ENCODE results near the gene SAAL1. TPM values are rescaled to one million over a fixed set of nuclear protein-coding genes. Genes with fewer than 3 reads are reported as not detected.

Gene SAAL1
- total and polyA plus RNA-seq, 2 donors from 2014 or later, result 9.8 to 12.9 TPM

DNA sequence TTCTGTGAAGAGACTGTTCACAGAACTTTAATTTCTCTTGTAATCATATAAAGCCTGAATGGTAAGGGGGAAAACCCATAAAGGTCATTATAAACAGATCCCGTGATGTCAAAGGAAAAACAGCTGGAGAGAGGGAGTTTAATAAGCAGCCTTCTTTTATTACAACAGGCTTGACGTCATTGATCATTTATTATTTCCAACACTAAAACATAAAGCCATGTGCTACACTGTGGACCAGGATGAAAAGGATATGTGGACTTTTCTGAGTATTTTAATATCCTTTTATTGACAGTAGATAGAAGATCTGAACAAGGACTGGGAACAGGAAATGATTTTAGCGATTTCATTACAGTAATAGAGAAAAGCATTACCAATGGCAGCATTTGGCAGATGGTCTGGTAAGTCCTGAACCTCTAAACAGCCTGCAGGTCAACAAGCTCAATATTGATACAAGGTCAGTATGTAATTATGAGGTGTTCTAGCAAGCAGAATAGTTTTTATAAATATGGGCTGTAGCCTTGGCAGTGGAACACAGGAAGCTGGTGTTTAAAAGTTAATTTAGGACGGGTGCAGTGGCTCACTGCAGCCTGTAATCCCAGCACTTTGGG is 34.7 kb downstream of the SAAL1 start:
- Histone ChIP-seq H3K9ac (ENCODE audit: low read length in 3 of 3) (no peak overlapping the region), H3K4me1 (ENCODE audit: control insufficient read depth in 2 of 3, insufficient read depth in 2 of 3, low read depth in 1 of 3, low read length in 3 of 3) (no peaks in the 10 kb centered on the region), H3K27ac (ENCODE audit: low read depth in 2 of 2, low read length in 2 of 2) (no peak overlapping the region), H3K9me3 (ENCODE audit: control insufficient read depth in 2 of 3, insufficient read depth in 1 of 3, low read length in 3 of 3) (no peaks in the 10 kb centered on the region), H3K27me3 (ENCODE audit: control insufficient read depth, insufficient read depth, low read length) (no peaks in the 10 kb centered on the region), H3K4me3 (ENCODE audit: low read length in 3 of 3) (no peak overlapping the region), H3K36me3 (ENCODE audit: control insufficient read depth in 2 of 3, insufficient read depth in 3 of 3, low read length in 3 of 3) (no peaks in the 10 kb centered on the region)
- FAIRE-seq (no peak), DNase-seq (no peak)
- TF ChIP-seq, protein P1, sequence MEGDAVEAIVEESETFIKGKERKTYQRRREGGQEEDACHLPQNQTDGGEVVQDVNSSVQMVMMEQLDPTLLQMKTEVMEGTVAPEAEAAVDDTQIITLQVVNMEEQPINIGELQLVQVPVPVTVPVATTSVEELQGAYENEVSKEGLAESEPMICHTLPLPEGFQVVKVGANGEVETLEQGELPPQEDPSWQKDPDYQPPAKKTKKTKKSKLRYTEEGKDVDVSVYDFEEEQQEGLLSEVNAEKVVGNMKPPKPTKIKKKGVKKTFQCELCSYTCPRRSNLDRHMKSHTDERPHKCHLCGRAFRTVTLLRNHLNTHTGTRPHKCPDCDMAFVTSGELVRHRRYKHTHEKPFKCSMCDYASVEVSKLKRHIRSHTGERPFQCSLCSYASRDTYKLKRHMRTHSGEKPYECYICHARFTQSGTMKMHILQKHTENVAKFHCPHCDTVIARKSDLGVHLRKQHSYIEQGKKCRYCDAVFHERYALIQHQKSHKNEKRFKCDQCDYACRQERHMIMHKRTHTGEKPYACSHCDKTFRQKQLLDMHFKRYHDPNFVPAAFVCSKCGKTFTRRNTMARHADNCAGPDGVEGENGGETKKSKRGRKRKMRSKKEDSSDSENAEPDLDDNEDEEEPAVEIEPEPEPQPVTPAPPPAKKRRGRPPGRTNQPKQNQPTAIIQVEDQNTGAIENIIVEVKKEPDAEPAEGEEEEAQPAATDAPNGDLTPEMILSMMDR (IDR thresholded peaks at IDR 0.05; ENCODE audit: borderline replicate concordance, extremely low read depth, insufficient read depth), result no peak
- intact Hi-C loops (cut with DNase I), result no loop called here

DNA sequence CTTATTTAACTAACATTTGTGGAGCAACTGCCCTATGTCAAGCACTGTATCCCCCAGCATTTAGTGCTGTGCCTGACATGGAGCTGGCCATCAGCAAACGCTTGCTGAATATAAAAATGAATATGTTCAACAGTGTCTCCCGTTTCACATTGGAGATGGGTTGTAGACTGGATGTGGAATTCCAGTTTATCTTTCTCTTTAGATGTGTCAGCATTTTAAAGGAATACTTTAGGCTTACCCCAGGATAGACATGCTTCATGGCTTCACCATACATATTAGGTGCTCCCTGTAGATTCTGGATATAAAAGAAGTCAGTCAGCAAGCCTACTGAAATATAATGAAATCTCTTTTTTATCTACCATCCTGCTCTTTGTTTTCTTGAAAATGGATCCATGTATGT is 38.5 kb downstream of the SAAL1 start:
- TF ChIP-seq, protein P1 (IDR thresholded peaks at IDR 0.05; ENCODE audit: borderline replicate concordance, extremely low read depth, insufficient read depth), result no peak

DNA sequence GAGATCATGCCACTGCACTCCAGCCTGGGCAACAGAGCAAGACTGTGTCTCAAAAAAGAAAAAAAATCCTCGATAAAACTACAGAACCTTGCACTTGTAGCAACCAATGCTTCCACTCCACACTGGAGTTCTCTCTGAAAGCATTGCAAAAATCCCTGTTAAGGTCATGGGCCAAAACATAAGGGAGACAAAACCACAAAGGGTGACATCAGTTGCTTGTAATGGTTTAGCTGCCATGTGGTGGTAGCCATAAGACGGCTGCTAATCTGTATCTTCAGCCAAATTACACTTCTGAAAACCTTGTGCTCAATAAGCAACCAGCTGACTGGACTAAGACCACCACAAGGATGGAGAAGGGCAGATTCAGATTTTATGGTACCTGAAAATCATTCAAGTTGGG is 39.3 kb downstream of the SAAL1 start:
- Histone ChIP-seq H3K4me1 (ENCODE audit: control insufficient read depth in 2 of 3, insufficient read depth in 2 of 3, low read depth in 1 of 3, low read length in 3 of 3) (no peaks in the 10 kb centered on the region), H3K9me3 (ENCODE audit: control insufficient read depth in 2 of 3, insufficient read depth in 1 of 3, low read length in 3 of 3) (no peaks in the 10 kb centered on the region), H3K27ac (ENCODE audit: low read depth in 2 of 2, low read length in 2 of 2) (no peak overlapping the region), H3K9ac (ENCODE audit: low read length in 3 of 3) (no peak overlapping the region), H3K36me3 (ENCODE audit: control insufficient read depth in 2 of 3, insufficient read depth in 3 of 3, low read length in 3 of 3) (no peaks in the 10 kb centered on the region), H3K4me3 (ENCODE audit: low read length in 3 of 3) (no peak overlapping the region), H3K27me3 (ENCODE audit: control insufficient read depth, insufficient read depth, low read length) (no peaks in the 10 kb centered on the region)
- DNase-seq, result no peak
- TF ChIP-seq, protein P1 (IDR thresholded peaks at IDR 0.05; ENCODE audit: borderline replicate concordance, extremely low read depth, insufficient read depth), result no peak
- intact Hi-C loops (cut with DNase I), result no loop called here
- FAIRE-seq, result no peak

More for the DNA sequence above, 38.5 kb downstream of the SAAL1 start:
- no peak overlapping the region for H3K4me3 ChIP-seq (ENCODE audit: low read length in 3 of 3)
- H3K4me1 ChIP-seq (ENCODE audit: control insufficient read depth in 2 of 3, insufficient read depth in 2 of 3, low read depth in 1 of 3, low read length in 3 of 3), result no peaks in the 10 kb centered on the region
- FAIRE-seq (no peak), DNase-seq (no peak)
- no peaks in the 10 kb centered on the region for H3K9me3 ChIP-seq (ENCODE audit: control insufficient read depth in 2 of 3, insufficient read depth in 1 of 3, low read length in 3 of 3)
- intact Hi-C loops (cut with DNase I), result no loop called here
- no peaks in the 10 kb centered on the region for H3K27me3 ChIP-seq (ENCODE audit: control insufficient read depth, insufficient read depth, low read length)
- no peak overlapping the region for H3K9ac ChIP-seq (ENCODE audit: low read length in 3 of 3)
- no peak overlapping the region for H3K27ac ChIP-seq (ENCODE audit: low read depth in 2 of 2, low read length in 2 of 2)
- no peaks in the 10 kb centered on the region for H3K36me3 ChIP-seq (ENCODE audit: control insufficient read depth in 2 of 3, insufficient read depth in 3 of 3, low read length in 3 of 3)

DNA sequence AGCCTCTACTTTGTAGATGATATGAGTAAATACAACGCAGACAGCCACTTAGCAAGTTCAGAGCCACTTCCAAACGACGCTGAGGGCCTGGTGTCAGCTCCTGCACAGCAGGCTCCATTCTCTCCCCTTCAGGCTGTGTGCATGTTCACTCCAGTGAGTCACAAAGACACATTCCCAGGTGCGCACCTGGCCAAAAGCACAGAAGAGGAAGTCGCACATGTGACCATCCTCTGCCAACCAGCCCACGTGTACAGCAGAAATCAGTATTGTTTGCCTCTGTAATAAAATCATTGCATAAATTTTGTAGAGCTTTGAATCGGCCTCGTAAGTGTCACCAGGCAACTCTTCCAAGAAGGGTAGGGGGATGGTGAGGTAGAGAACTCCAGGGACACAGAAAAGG is 40.3 kb downstream of the SAAL1 start:
- DNase-seq (no peak), FAIRE-seq (no peak)
- no peaks in the 10 kb centered on the region for H3K36me3 ChIP-seq (ENCODE audit: control insufficient read depth in 2 of 3, insufficient read depth in 3 of 3, low read length in 3 of 3)
- no peak overlapping the region for H3K9ac ChIP-seq (ENCODE audit: low read length in 3 of 3)
- H3K9me3 ChIP-seq (ENCODE audit: control insufficient read depth in 2 of 3, insufficient read depth in 1 of 3, low read length in 3 of 3), result no peaks in the 10 kb centered on the region
- intact Hi-C loops (cut with DNase I), result no loop called here
- H3K27ac ChIP-seq (ENCODE audit: low read depth in 2 of 2, low read length in 2 of 2), result no peak overlapping the region
- H3K4me3 ChIP-seq (ENCODE audit: low read length in 3 of 3), result no peak overlapping the region
- no peaks in the 10 kb centered on the region for H3K27me3 ChIP-seq (ENCODE audit: control insufficient read depth, insufficient read depth, low read length)
- TF ChIP-seq, protein P1 (IDR thresholded peaks at IDR 0.05; ENCODE audit: borderline replicate concordance, extremely low read depth, insufficient read depth), result no peak
- H3K4me1 ChIP-seq (ENCODE audit: control insufficient read depth in 2 of 3, insufficient read depth in 2 of 3, low read depth in 1 of 3, low read length in 3 of 3), result no peaks in the 10 kb centered on the region
